ENCODE data around the gene HPD.
"Not testable (repeated sequence)": the region's sequence is repeated elsewhere in the genome, so short reads cannot be mapped to it uniquely, and the experiment has no call there.

Gene HPD

GRCh38 chr12:121858662-121859572, at the start of gene HPD:
TSS of gene HPD (minus strand) at chr12:121858859. CDS start at chr12:121858823, 36 bp downstream.
- DNase-seq = peak; percentile 30

GRCh38 chr12:121905746-121906145, 47.1 kb upstream of the HPD start:
- DNase-seq = no peak

- no peak for DNase-seq
Observed at GRCh38 chr12:121903202-121903601, 44.5 kb upstream of the HPD start.

GRCh38 chr12:121899590-121899989, 40.9 kb upstream of the HPD start:
- no peak for DNase-seq

- DNase-seq = no peak
Observed at GRCh38 chr12:121898287-121898686, 39.6 kb upstream of the HPD start.

GRCh38 chr12:121894633-121895032, 36.0 kb upstream of the HPD start:
- DNase-seq = no peak

- DNase-seq = no peak
Observed at GRCh38 chr12:121893961-121894460, 35.4 kb upstream of the HPD start.

GRCh38 chr12:121892673-121893561, 34.3 kb upstream of the HPD start:
- no peak for DNase-seq

- not testable (repeated sequence) for DNase-seq
Observed at GRCh38 chr12:121889661-121890060, 31.0 kb upstream of the HPD start.

- DNase-seq = no peak
Observed at GRCh38 chr12:121889274-121889624, 30.6 kb upstream of the HPD start.

- peak; percentile 98 for DNase-seq
Observed at GRCh38 chr12:121888478-121889273, 30.0 kb upstream of the HPD start, which contains the start of gene PSMD9. TSS of gene PSMD9 (plus strand) at chr12:121888790. CDS start at chr12:121888857, 67 bp downstream.

- no peak for DNase-seq
Observed at GRCh38 chr12:121888083-121888477, 29.4 kb upstream of the HPD start.

- not testable (repeated sequence) for DNase-seq
Observed at GRCh38 chr12:121885129-121885528, 26.5 kb upstream of the HPD start.

GRCh38 chr12:121883315-121883660, 24.6 kb upstream of the HPD start:
- DNase-seq = no peak

GRCh38 chr12:121876080-121876447, 17.4 kb upstream of the HPD start:
- DNase-seq = not testable (repeated sequence)

GRCh38 chr12:121875582-121875981, 16.9 kb upstream of the HPD start:
- DNase-seq = no peak

GRCh38 chr12:121874071-121874470, 15.4 kb upstream of the HPD start:
- no peak for DNase-seq

GRCh38 chr12:121873216-121873569, 14.5 kb upstream of the HPD start:
- no peak for DNase-seq

- no peak for DNase-seq
Observed at GRCh38 chr12:121872546-121873215, 14.0 kb upstream of the HPD start.

GRCh38 chr12:121871467-121871866, 12.8 kb upstream of the HPD start:
- no peak for DNase-seq

- not testable (repeated sequence) for DNase-seq
Observed at GRCh38 chr12:121869229-121869628, 10.6 kb upstream of the HPD start.

- DNase-seq = no peak
Observed at GRCh38 chr12:121866331-121866730, 7.7 kb upstream of the HPD start.
